Epithelial cell of proximal tubule (primary cell): ENCODE results near the gene LBH. TPM values are rescaled to one million over a fixed set of nuclear protein-coding genes. Genes with fewer than 3 reads are reported as not detected.
A peak's percentile ranks its signal among the peaks of the same experiment; 100 is the strongest.

Experiments
- DNase-seq: peaks from one replicate; pipeline ENCODE4 v3.0.0-alpha.2; 2011; ENCODE audit warnings: low read depth
- H3K4me3 ChIP-seq: 2 replicates; pipeline ENCODE4 v1.5.1; 2011; ENCODE audit warnings: low read depth, mild to moderate bottlenecking, low read length
- CTCF ChIP-seq: conservative IDR thresholded peaks from 2 replicates; pipeline ENCODE4 v1.5.1; 2012; ENCODE audit warnings: low read depth, mild to moderate bottlenecking, low read length
- total RNA-seq: library from RNA; depleted of rRNA; stranded (reverse); fragments of >200 nt; gene quantifications from 2 replicates; pipeline ENCODE4 v1.2.3, GENCODE V29; 2015

The LBH gene
- total RNA-seq, 1 donor from 2014 or later, result 18.0 TPM

- TF ChIP-seq CTCF, result no peak
- no peak overlapping the region for H3K4me3 ChIP-seq
- DNase-seq, result no peak
Measured at GRCh38 chr2:30222636-30223360, 8.5 kb upstream of the LBH start.

- no peak for DNase-seq
- TF ChIP-seq CTCF, result no peak
- H3K4me3 ChIP-seq, result no peak overlapping the region
Measured at GRCh38 chr2:30223413-30223874, 7.9 kb upstream of the LBH start.

DNA sequence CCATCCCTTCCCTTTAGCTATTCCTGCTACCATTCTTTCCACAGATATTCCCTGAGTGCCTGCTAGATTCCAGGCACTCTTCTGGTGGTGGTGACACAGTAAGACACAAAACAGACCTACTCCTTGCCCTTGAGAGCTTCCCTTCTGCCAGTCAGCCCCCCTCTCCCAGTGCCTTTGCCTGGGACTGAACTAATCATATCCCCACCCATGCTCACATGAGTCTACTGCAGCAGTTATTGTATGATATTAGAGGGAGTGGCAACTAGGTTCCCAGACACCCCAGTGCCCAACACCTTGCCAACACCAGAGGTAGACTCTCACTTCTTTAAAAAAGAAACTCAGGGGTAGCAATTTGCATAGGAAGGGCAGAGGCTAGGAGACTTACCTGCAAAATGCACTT lies 7.2 kb upstream of the LBH start:
- no peak for TF ChIP-seq CTCF
- DNase-seq, result no peak
- no peak overlapping the region for H3K4me3 ChIP-seq

GRCh38 chr2:30225131-30225762 lies 6.1 kb upstream of the LBH start:
- peak; percentile 3 for TF ChIP-seq CTCF
- peak overlapping the region; percentile 33 for H3K4me3 ChIP-seq
- no peak for DNase-seq

DNA sequence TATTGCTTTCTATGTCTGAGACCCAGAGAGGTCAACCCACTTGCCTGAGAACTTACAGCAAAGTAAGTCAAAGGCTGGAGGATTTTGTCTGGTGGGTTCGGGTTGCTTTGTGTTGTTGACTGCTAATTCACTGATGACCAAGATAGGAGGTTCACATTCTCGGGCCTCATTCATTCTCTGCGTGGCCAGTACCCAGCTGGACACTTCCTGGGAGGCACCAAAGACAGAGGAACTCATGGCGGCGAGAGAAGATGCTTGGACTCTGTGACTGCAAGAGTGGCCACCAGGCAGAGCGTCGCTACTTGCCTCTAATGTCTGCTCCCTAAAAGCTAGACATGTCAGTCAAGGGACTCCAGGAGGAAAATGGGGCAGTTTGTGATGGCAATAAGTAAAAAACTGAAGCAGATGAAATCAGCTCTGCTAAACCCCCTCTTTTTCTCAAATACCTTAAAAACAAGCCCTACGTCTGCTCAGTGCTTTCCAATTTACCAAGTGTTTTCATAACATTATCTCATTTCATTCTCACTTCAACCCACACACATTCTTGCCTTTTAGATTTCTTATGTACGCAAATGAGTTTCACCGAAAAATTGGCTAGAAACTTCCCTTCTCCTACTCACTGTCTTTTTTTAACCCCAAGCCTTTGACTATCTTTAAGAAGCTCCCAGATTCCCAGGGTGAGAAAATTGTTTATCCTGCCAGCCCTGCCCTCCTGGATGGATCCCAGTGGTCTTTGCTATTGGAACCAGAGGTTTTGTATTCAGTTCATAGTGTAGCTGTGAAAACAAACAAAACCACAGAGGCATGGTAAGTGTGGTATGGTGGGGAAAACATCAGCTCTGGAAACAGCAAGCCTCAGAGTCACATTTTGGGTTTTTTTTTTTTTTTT lies 4.9 kb upstream of the LBH start:
- H3K4me3 ChIP-seq, result no peak overlapping the region
- TF ChIP-seq CTCF, result no peak
- DNase-seq, result no peak

- no peak for DNase-seq
- no peak for TF ChIP-seq CTCF
Measured at GRCh38 chr2:30229596-30229995, 1.7 kb upstream of the LBH start.

More at GRCh38 chr2:30229596-30229995, 1.7 kb upstream of the LBH start:
- H3K4me3 ChIP-seq, result no peak overlapping the region
